GM23248 (cell line): Measurements from ENCODE around the gene CHPT1. TPM values are rescaled to one million over a fixed set of nuclear protein-coding genes. Genes with fewer than 3 reads are reported as not detected.

ENCODE experiments used
- DNase-seq: peaks from one replicate; pipeline ENCODE4 v3.0.0-alpha.2; 2015
- H2AFZ ChIP-seq: fragments of 200-600 bp; sonication (generic); 2 replicates; pipeline ENCODE4 v1.6.1; 2016; ENCODE audit warnings: antibody characterized with exemption
- H3F3A ChIP-seq: fragments of 200-600 bp; sonication (generic); 2 replicates; pipeline ENCODE4 v1.6.1; 2016; ENCODE audit warnings: mild to moderate bottlenecking, antibody characterized with exemption, mixed run types; ENCODE audit not compliant: insufficient read depth
- H3K27ac ChIP-seq: fragments of 200-600 bp; sonication (generic); 2 replicates; pipeline ENCODE4 v1.5.1; 2016; ENCODE audit warnings: mild to moderate bottlenecking
- H3K27me3 ChIP-seq: fragments of 200-600 bp; sonication (generic); replicated peaks from 2 replicates; pipeline ENCODE4 v1.6.1; 2016; ENCODE audit warnings: mild to moderate bottlenecking; ENCODE audit not compliant: insufficient read depth
- H3K36me3 ChIP-seq: fragments of 200-600 bp; sonication (generic); 2 replicates; pipeline ENCODE4 v1.6.1; 2016; ENCODE audit warnings: low read depth, mild to moderate bottlenecking
- H3K4me1 ChIP-seq: fragments of 200-600 bp; sonication (generic); 2 replicates; pipeline ENCODE4 v1.6.1; 2016; ENCODE audit warnings: mild to moderate bottlenecking; ENCODE audit not compliant: insufficient read depth
- H3K4me2 ChIP-seq: fragments of 200-600 bp; sonication (generic); one replicate; pipeline ENCODE4 v1.6.1; 2016; ENCODE audit warnings: mild to moderate bottlenecking; ENCODE audit not compliant: unreplicated experiment
- H3K4me3 ChIP-seq: fragments of 200-600 bp; sonication (generic); 2 replicates; pipeline ENCODE4 v1.5.1; 2016; ENCODE audit warnings: mild to moderate bottlenecking
- H3K79me2 ChIP-seq: fragments of 200-600 bp; sonication (generic); 2 replicates; pipeline ENCODE4 v1.6.1; 2016; ENCODE audit warnings: mild to moderate bottlenecking; ENCODE audit not compliant: insufficient read depth
- H3K9ac ChIP-seq: fragments of 200-600 bp; sonication (generic); 2 replicates; pipeline ENCODE4 v1.6.1; 2016; ENCODE audit warnings: mild to moderate bottlenecking
- H3K9me2 ChIP-seq: fragments of 200-600 bp; sonication (generic); 2 replicates; pipeline ENCODE4 v1.6.1; 2016; ENCODE audit warnings: mixed run types, mild to moderate bottlenecking, moderate library complexity; ENCODE audit not compliant: insufficient read depth
- H3K9me3 ChIP-seq: fragments of 200-600 bp; sonication (generic); one replicate; pipeline ENCODE4 v1.6.1; 2017; ENCODE audit warnings: low read depth
- H4K20me1 ChIP-seq: fragments of 200-600 bp; sonication (generic); 2 replicates; pipeline ENCODE4 v1.6.0; 2016; ENCODE audit not compliant: insufficient read depth
- EZH2 ChIP-seq: fragments of 200-600 bp; sonication (generic); IDR thresholded peaks from 2 replicates; pipeline ENCODE4 v1.6.1; 2018; ENCODE audit warnings: antibody characterized with exemption, mild to moderate bottlenecking; ENCODE audit not compliant: insufficient read depth, poor library complexity, severe bottlenecking
- EZH2phosphoT487 ChIP-seq: fragments of 200-600 bp; sonication (generic); IDR thresholded peaks from 2 replicates; pipeline ENCODE4 v1.6.1; 2018; ENCODE audit warnings: antibody characterized with exemption, moderate library complexity, mild to moderate bottlenecking, low read depth; ENCODE audit not compliant: insufficient read depth
- WGBS, 2 experiments: methylation state at CpG; one replicate each; pipeline ENCODE4 v1.1.6; 2015 to 2017; ENCODE audit warnings: low lambda C conversion rate in 2 of 2, low coverage in 1 of 2; ENCODE audit errors: missing lambda C conversion rate in 2 of 2; 5-methylcytosine and 5-hydroxymethylcytosine counted together
- in situ Hi-C: fragments of 300-500 bp; cut with MboI; formaldehyde crosslinking; loops from 2 replicates; pipeline ENCODE4 v1.15.0; 2020
- polyA plus RNA-seq: library from polyadenylated mRNA; unstranded; fragments of >200 nt; fragmentation: Nextera tagmentation; extraction: Ambion mirVana; gene quantifications from 2 replicates; pipeline ENCODE4 v1.2.1, GENCODE V29; 2016
- total RNA-seq: library from RNA; depleted of rRNA; stranded (reverse); fragments of >200 nt; shearing (Covaris generic); gene quantifications from 2 replicates; pipeline ENCODE4 v1.2.3, GENCODE V29; 2014

The CHPT1 gene
- total and polyA plus RNA-seq, 2 experiments from 2014 or later: 32.6 to 35.4 TPM

DNA sequence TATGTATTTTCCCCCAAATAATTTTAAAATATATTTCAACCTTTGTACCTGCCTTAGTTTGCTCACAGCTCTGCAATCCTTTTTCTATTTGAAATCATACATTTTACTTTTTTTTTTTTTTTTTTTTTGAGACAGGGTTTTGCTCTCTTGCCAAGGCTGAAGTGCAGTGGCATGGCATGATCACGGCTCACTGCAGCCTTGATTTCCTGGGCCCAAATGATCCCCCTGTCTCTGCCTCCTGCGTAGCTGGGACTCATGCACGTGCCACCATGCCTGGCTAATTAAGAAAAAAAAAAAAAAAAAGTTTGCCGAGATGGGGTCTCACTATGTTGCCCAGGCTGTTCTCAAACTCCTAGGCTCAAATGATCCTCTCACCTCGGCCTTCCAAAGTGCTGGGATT is 43.1 kb downstream of the CHPT1 start:
- TF ChIP-seq EZH2: no peak
- no peak for TF ChIP-seq EZH2phosphoT487
- H3K4me2 ChIP-seq: no peak overlapping the region
- 96 to 100% methylated on average over 5 of the region's 5 CpGs for WGBS, 2 experiments
- peaks cover 11% of the 10 kb centered on the region; the same call in 1 of the 2 replicates for H3K36me3 ChIP-seq
- no peaks in the 10 kb centered on the region for H3K9me2 ChIP-seq
- no peak for DNase-seq
- no peak overlapping the region for H3K9ac ChIP-seq
- H3F3A ChIP-seq: no peaks in the 10 kb centered on the region
- H3K79me2 ChIP-seq: no peaks in the 10 kb centered on the region
- no peaks in the 10 kb centered on the region for H3K27me3 ChIP-seq
- in situ Hi-C loops: no loop called here
- H3K27ac ChIP-seq: no peak overlapping the region
- no peak overlapping the region for H2AFZ ChIP-seq
- no peaks in the 10 kb centered on the region for H3K9me3 ChIP-seq
- H4K20me1 ChIP-seq: no peaks in the 10 kb centered on the region
- H3K4me1 ChIP-seq: no peaks in the 10 kb centered on the region
- no peak overlapping the region for H3K4me3 ChIP-seq

GRCh38 chr12:101740980-101741379 is 43.5 kb downstream of the CHPT1 start:
- TF ChIP-seq EZH2: no peak
- no peak for TF ChIP-seq EZH2phosphoT487
- H3K27me3 ChIP-seq: no peaks in the 10 kb centered on the region
- peaks cover 13% of the 10 kb centered on the region; the same call in 1 of the 2 replicates for H3K36me3 ChIP-seq
- DNase-seq: no peak
- in situ Hi-C loops: no loop called here
- H3K4me1 ChIP-seq: no peaks in the 10 kb centered on the region
- no peaks in the 10 kb centered on the region for H3K9me2 ChIP-seq
- no peaks in the 10 kb centered on the region for H3K9me3 ChIP-seq
- H3F3A ChIP-seq: no peaks in the 10 kb centered on the region
- H4K20me1 ChIP-seq: no peaks in the 10 kb centered on the region
- H3K27ac ChIP-seq: no peak overlapping the region
- WGBS, 2 experiments: 80 to 83% methylated on average over 5 of the region's 5 CpGs
- H3K9ac ChIP-seq: no peak overlapping the region
- H2AFZ ChIP-seq: no peak overlapping the region
- H3K79me2 ChIP-seq: no peaks in the 10 kb centered on the region
- no peak overlapping the region for H3K4me2 ChIP-seq
- H3K4me3 ChIP-seq: no peak overlapping the region

DNA sequence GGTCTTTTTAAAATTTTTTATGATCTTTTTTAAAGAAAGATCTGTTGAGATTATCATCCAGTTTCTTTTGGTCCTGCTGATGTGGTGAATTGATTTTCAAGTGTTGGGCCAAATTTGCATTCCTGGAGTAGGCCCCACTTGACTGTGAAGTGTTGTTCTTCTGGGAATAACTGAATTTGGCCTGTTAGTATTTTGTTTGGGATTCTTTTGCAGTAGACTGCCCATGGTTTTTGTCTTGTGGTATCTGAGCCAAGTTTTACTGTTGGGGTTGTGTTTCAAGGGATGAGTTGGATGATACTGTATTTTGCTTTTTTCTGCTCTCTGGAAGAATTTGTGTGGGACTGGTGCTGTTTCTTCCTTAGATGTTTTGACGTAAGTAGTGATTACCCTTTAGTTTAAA is 45.8 kb downstream of the CHPT1 start:
- no peaks in the 10 kb centered on the region for H3K79me2 ChIP-seq
- no peaks in the 10 kb centered on the region for H3K27me3 ChIP-seq
- no peaks in the 10 kb centered on the region for H3K9me2 ChIP-seq
- peaks cover 26% of the 10 kb centered on the region; the same call in 1 of the 2 replicates for H3K36me3 ChIP-seq
- H3K9me3 ChIP-seq: no peaks in the 10 kb centered on the region
- no peak overlapping the region for H3K4me3 ChIP-seq
- in situ Hi-C loops: no loop called here
- H3K4me2 ChIP-seq: no peak overlapping the region
- no peak for TF ChIP-seq EZH2phosphoT487
- TF ChIP-seq EZH2: no peak
- WGBS, 2 experiments: 97 to 100% methylated on average over 1 of the region's 1 CpG
- no peak overlapping the region for H3K9ac ChIP-seq
- no peak overlapping the region for H3K27ac ChIP-seq
- H4K20me1 ChIP-seq: no peaks in the 10 kb centered on the region
- no peaks in the 10 kb centered on the region for H3F3A ChIP-seq
- DNase-seq: no peak
- no peaks in the 10 kb centered on the region for H3K4me1 ChIP-seq
- no peak overlapping the region for H2AFZ ChIP-seq

DNA sequence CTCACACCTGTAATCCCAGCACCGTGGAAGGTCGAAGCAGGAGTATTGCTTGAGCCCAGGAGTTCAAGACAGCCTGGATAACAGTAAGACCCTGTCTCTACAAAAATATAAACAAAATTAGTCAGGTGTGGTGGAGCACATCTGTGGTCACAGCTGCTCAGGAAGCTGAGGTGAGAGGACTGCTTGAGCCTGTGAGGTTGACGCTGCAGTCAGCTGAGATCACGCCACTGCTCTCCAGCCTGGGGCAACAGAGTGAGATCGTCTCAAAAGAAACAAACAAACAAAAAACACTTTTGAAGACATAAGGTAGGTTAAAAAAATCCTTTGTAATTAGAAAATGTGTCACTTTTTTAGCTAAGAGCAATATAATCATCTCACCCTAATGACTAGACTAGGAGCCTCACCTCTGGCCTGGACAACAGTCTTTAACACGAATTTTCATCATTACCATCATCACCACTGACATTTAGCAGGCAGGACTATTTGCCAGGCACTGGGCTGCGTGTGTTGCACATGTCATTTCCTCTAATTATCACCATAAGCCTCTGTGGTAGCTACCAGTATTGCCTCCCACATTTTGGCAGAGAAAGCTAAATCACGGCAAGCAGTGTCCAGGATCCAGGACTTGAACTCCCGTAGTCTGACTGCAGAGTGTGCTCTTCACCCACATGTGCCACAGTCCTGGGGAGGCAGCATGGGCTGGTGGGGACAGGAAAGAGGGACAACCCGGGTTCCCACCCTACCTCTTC is 46.5 kb downstream of the CHPT1 start:
- Histone ChIP-seq H3K9ac (no peak overlapping the region), H3K4me1 (no peaks in the 10 kb centered on the region), H3K4me3 (no peak overlapping the region), H4K20me1 (no peaks in the 10 kb centered on the region), H2AFZ (no peak overlapping the region), H3K4me2 (no peak overlapping the region), H3F3A (no peaks in the 10 kb centered on the region), H3K9me2 (no peaks in the 10 kb centered on the region), H3K9me3 (no peaks in the 10 kb centered on the region), H3K27ac (no peak overlapping the region), H3K27me3 (no peaks in the 10 kb centered on the region), H3K36me3 (peaks cover 32% of the 10 kb centered on the region; the same call in 1 of the 2 replicates), H3K79me2 (no peaks in the 10 kb centered on the region)
- TF ChIP-seq EZH2 (no peak), EZH2phosphoT487 (no peak)
- 76 to 80% methylated on average over 10 of the region's 10 CpGs for WGBS, 2 experiments
- no peak for DNase-seq
- in situ Hi-C loops: no loop called here

DNA sequence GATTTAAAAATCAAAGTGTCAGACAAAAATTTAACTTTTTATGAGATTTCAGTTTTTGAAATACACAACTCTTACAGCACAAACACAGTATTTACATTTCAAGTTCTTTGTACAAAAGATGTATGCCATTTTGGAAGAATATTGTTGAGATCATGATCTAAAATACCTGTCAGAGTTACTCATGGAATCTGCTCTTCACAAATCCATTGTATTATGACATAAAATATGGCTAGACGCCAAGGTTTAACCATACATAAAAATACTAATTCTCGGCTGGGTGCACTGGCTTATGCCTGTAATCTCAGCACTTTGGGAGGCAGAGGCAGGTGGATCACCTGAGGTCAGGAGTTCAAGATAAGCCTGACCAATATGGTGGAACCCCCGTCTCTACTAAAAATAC is 48.0 kb downstream of the CHPT1 start:
- no peaks in the 10 kb centered on the region for H3K9me3 ChIP-seq
- in situ Hi-C loops: no loop called here

More for the DNA sequence above, 48.0 kb downstream of the CHPT1 start:
- H3K27ac ChIP-seq: no peak overlapping the region
- TF ChIP-seq EZH2 (no peak), EZH2phosphoT487 (no peak)
- no peaks in the 10 kb centered on the region for H4K20me1 ChIP-seq
- H3F3A ChIP-seq: no peaks in the 10 kb centered on the region
- no peak overlapping the region for H3K4me2 ChIP-seq
- H3K9me2 ChIP-seq: no peaks in the 10 kb centered on the region
- H3K4me3 ChIP-seq: no peak overlapping the region
- H3K36me3 ChIP-seq: peaks cover 38% of the 10 kb centered on the region; the same call in 1 of the 2 replicates
- H3K9ac ChIP-seq: no peak overlapping the region
- H2AFZ ChIP-seq: no peak overlapping the region
- 94 to 95% methylated on average over 3 of the region's 3 CpGs for WGBS, 2 experiments
- no peaks in the 10 kb centered on the region for H3K4me1 ChIP-seq
- no peaks in the 10 kb centered on the region for H3K27me3 ChIP-seq
- no peak for DNase-seq
- H3K79me2 ChIP-seq: no peaks in the 10 kb centered on the region
